Omental fat pad (tissue), 4 donors: ENCODE results near the gene TRIM16. TPM values are rescaled to one million over a fixed set of nuclear protein-coding genes. Genes with fewer than 3 reads are reported as not detected.
"Not testable (repeated sequence)": the region's sequence is repeated elsewhere in the genome, so short reads cannot be mapped to it uniquely, and the experiment has no call there.

ENCODE experiments used
- ATAC-seq: fragments of 150-250 bp; one replicate; pipeline ENCODE4 v1.9.1; 2016; ENCODE audit warnings: mild to moderate bottlenecking, moderate library complexity; ENCODE audit not compliant: low FRiP score
- DNase-seq: peaks from one replicate; pipeline ENCODE4 v3.0.0-alpha.2; 2019; ENCODE audit warnings: low spot score
- total RNA-seq, 4 donors: library from RNA; depleted of rRNA; stranded (reverse); fragments of >200 nt; gene quantifications; one replicate each; pipeline ENCODE4 v1.1.0, GENCODE V29; 2016

TRIM16 gene
- 10 to 100 TPM; 20.2 to 36.7 (median 25.5) TPM for total RNA-seq

- DNase-seq = peak; percentile 68
- peak; percentile 81 for ATAC-seq
Measured at GRCh38 chr17:15683824-15684478, at the start of gene TRIM16. TRIM16 (minus strand) TSS chr17:15684311; CDS start chr17:15651609, 32,702 bp downstream.

DNA sequence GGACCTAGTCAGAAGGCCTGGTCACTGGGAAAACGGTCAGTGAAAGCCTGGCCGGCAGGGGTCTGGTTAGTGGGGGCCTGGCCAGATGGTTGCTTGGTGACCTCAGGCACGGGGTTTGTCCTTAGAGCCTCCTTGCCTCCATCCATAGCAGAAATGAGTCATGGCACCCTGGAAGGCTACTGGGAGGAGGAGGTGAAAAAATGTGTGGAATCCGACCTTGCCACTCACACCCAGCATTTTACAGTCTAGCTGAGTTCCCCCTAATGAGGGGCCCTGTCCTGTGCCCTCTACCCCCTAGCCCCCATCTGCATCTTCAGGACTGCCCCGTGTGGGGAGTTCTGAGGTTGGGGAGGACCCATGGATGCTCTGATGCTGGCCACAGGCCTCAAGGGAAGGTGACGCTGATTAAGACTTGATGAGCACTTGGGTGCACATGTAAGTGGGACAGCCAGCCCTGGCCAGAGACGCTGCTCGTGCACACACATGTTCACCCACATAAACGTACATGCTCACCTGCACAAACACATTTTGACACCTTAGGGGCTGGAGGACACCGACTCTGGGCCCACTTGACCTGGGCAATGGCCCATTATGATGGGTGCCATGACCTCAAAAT lies 49.2 kb upstream of the TRIM16 start:
- not testable (repeated sequence) for DNase-seq

DNA sequence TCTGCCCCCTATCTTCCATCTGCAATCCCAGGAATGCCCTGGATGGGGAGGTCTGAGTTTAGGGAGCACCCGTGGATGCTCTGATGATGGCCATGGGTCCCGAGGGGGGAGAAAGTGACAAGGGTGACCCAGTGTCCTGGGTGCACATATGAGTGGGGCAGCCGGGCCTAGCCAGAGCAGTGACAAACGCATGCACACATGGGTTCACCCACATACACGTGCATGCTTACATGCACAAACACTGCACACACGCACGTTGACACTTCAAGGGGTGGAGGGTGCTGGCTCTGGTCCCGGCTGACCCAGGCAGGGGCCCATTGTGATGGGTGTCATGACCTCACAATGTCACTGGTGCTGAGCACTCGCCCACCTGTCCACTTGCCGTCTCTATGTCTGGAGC lies 47.8 kb upstream of the TRIM16 start, which contains the start of gene TBC1D26:
TBC1D26 (plus strand) TSS at position 384 of the 400 bp plus-strand sequence. CDS start 3,066 bp downstream, outside the sequence.
- not testable (repeated sequence) for DNase-seq, ATAC-seq

More for the DNA sequence above, 49.2 kb upstream of the TRIM16 start:
- ATAC-seq = not testable (repeated sequence)

DNA sequence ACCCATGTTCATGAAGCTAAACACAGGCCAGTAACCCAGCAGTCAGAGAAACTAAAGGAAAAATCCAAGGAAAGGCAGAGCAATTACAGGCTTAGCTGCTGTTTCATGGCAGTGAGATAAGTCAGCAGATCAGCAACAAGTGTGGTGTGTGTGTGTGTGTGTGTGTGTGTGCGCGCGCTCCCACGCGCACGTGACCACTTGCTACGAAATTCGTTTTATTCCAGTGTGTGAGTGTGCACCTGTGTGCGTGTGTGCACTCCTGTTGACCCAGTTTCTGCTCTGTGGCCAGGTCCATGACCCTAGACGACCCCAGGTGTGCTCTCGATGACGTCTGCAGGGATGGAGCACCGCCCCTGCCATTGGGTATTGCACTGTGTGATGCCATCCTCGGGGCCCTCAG lies 46.4 kb upstream of the TRIM16 start:
- DNase-seq, ATAC-seq: not testable (repeated sequence)

DNA sequence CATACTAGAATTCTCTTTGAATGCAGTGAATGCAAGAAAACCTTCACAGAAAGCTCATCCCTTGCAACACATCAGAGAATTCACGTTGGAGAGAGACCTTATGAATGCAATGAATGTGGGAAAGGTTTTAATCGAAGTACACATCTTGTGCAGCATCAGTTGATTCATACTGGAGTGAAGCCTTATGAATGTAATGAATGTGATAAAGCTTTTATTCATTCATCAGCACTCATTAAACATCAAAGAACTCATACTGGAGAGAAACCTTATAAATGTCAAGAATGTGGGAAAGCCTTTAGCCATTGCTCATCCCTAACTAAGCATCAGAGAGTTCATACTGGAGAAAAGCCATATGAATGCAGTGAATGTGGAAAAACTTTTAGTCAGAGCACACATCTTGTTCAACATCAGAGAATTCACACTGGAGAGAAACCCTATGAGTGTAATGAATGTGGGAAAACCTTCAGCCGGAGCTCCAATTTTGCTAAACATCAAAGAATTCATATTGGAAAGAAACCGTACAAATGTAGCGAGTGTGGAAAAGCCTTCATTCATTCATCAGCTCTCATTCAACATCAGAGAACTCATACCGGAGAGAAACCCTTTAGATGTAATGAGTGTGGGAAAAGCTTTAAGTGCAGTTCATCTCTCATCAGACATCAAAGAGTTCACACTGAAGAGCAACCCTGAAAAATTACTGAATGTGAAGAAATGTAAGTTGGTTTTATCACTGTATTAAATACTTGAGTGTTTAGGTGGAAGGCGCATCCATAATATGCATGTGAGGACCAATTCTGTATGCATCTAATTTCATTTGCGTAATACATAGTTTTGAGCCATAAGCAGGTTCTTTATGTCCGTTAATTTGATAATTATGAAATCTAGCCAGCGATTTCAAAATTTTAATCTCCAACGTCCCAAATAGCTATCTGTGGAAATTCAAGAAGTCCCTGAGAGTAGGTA lies 32.8 kb upstream of the TRIM16 start:
- ATAC-seq, DNase-seq: not testable (repeated sequence)

DNA sequence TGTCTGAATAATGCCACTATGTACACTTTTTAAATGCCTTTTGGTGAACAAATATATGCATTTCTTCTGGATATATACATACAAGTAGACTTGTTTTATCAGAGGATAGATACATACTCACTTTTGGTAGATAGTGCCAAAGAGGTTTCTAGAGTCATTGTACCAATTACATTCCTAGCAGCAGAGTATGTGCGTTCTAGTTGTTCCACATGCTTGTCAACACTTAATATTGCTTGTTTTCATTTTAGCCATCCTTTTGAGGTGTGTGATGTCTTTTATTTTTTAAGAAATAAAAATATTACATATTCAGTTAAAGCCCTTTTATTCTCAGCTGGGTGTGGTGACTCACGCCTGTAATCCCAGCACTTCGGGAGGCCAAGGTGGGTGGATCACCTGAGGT lies 24.8 kb upstream of the TRIM16 start:
- not testable (repeated sequence) for DNase-seq, ATAC-seq

DNA sequence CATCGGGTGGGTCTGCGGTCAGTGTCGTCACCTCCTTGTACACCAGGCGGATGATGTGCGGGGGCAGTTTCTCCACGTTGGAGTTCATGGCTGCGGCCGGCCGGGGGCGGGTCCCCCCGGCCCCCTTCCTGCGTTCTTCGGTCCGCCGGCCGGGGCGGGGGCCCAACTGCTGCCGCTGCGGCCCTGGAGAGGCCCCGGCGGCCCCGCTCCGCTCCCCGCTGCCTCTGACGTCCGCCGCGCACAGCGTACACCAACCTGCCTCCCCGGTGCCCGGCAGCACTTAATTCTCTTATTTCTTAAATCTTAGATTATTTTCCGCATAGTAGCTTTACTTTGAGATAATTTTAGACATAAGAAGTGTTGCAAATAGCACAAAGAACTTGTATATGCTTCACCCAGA lies 20.7 kb upstream of the TRIM16 start:
- not testable (repeated sequence) for DNase-seq, ATAC-seq

- DNase-seq = not testable (repeated sequence)
Measured at GRCh38 chr17:15704239-15704638, 20.1 kb upstream of the TRIM16 start.

DNA sequence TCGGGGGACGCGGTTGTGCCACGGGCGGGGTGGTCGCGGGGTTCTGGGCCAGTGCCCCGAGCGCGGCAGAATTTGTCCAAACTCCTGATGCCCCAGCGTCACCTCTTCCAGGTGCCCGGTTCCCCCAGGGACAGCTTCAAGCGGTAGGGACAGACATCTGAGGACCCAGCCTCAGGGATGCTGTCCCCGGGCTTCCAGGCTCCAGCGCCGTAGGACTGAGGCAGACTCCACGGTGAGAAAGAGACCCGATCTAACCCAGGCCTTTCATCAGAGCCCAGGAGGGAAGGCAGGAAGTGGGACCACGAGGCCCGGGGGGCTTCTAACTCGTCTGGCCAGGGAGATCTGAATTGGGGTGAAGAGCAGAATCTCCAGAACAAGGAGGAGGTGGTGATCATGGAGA lies 15.8 kb upstream of the TRIM16 start:
- peak; percentile 31 for ATAC-seq
- DNase-seq = not testable (repeated sequence)

More at GRCh38 chr17:15704239-15704638, 20.1 kb upstream of the TRIM16 start:
- ATAC-seq = not testable (repeated sequence)

- peak; percentile 89 for DNase-seq
Measured at GRCh38 chr17:15699413-15699924, 15.4 kb upstream of the TRIM16 start, which contains the start of gene ZNF286A. ZNF286A (plus strand) TSS chr17:15699752; CDS start chr17:15700330, 578 bp downstream.

DNA sequence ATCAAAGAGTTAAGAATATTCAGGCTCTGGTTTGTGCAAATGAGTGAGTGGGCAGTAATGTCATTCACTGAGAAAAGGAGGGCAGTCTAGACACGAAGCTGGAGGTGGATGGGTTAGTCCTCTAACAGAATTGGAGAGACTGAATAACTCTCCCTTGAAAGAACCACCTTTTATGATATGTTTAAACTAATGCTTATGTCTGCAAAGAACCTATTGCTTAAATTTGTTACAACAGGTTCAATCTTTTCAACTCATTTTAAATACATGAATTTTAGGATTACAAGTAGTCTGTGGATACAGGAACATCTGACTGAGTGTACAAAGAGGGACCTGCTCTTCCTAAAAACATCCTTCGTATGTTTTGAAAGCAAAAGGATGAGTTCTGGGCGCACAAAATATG lies 14.9 kb upstream of the TRIM16 start:
- ATAC-seq = peak; percentile 31
- DNase-seq = not testable (repeated sequence)

More at GRCh38 chr17:15699413-15699924, 15.4 kb upstream of the TRIM16 start, which contains the start of gene ZNF286A:
- ATAC-seq = peak; percentile 100

DNA sequence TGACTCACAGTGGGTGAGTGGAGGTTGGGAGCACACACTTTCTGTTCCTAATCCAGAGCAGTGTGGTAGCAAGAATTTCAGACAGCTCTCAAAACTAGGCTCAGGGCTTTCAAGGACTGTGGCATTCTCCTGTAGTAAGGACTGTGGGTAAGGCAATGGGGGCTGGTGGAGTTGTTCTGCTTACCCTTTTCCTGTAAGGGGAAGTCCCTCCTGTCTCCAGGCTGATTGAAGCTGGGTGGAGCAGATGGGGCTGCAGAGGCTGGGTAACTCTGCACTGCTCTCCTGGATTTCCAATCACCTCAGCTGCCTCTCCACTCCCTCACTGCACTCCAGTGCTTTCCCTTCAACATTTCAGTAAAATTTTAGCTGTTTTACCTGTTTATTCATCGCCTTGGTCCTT lies 3.4 kb upstream of the TRIM16 start:
- DNase-seq, ATAC-seq: not testable (repeated sequence)

DNA sequence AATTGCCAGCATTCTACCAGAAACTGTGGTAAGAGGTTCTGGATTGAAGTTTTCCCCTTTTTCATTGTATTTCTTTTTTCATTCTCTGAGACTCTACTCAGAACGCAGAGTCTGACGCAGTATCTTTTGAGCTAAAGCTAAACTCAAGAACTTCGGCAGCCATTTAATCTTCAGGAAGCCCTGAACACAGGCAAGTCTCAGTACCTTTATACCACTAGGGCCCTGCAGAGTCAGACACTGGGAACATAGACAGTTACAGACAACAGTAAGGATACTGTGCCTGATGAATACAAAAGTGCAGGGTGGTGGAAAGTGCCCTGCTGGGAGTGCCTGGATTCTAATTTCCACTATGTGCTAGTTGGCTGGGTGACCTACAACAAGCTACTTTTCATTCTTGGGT lies 976 bp downstream of the TRIM16 start:
- not testable (repeated sequence) for DNase-seq, ATAC-seq

- ATAC-seq, DNase-seq: not testable (repeated sequence)
Measured at GRCh38 chr17:15675991-15676390, 8.1 kb downstream of the TRIM16 start.

GRCh38 chr17:15674640-15675039 lies 9.5 kb downstream of the TRIM16 start:
- not testable (repeated sequence) for DNase-seq, ATAC-seq

GRCh38 chr17:15669526-15669925 lies 14.6 kb downstream of the TRIM16 start:
- not testable (repeated sequence) for DNase-seq, ATAC-seq
